CD4-positive, alpha-beta T cell (primary cell): Measurements from ENCODE around the gene SLC2A10. TPM values are rescaled to one million over a fixed set of nuclear protein-coding genes. Genes with fewer than 3 reads are reported as not detected.

ENCODE experiments used
- ATAC-seq: fragments of 200-7000 bp; cut with Tn5 transposase; one replicate; pipeline ENCODE4 v1.10.0; 2022; ENCODE audit warnings: mild to moderate bottlenecking; ENCODE audit not compliant: poor library complexity
- CTCF ChIA-PET: fragments of 350-600 bp; sonication (Branson Sonifier 250); formaldehyde crosslinking; loops from one replicate; lab custom pipeline; 2021; ENCODE audit warnings: antibody characterized with exemption, inconsistent platforms; lab: Charles Lee
- POLR2A ChIA-PET: fragments of 350-600 bp; sonication (Branson Sonifier 250); formaldehyde crosslinking; loops from one replicate; lab custom pipeline; 2021; ENCODE audit warnings: antibody characterized with exemption, inconsistent platforms; lab: Charles Lee
- DNase-seq, 14 experiments: peaks; one replicate each; pipeline ENCODE4 v3.0.0-alpha.2; 2013 to 2020; ENCODE audit warnings: mixed read lengths in 2 of 14
- H3K27ac ChIP-seq, 2 donors: one replicate each; pipeline versions ENCODE4 v1.5.1 to v1.7.0; 2013; ENCODE audit warnings: low read length in 2 of 2, low read depth in 1 of 2, mild to moderate bottlenecking in 1 of 2
- H3K27me3 ChIP-seq, 2 experiments: 1 replicate in 1 of 2; 2 replicates in 1 of 2; pipeline versions ENCODE4 v1.6.1 to v1.7.0; 2013; ENCODE audit warnings: low read length in 2 of 2, control low read depth in 1 of 2, mild to moderate bottlenecking in 1 of 2, moderate library complexity in 1 of 2; ENCODE audit not compliant: insufficient read depth in 2 of 2, control insufficient read depth in 1 of 2
- H3K36me3 ChIP-seq: one replicate; pipeline ENCODE4 v1.6.1; 2013; ENCODE audit warnings: low read length, control low read depth; ENCODE audit not compliant: insufficient read depth
- H3K4me1 ChIP-seq: one replicate; pipeline ENCODE4 v1.6.1; 2013; ENCODE audit warnings: low read length, control low read depth; ENCODE audit not compliant: insufficient read depth
- H3K4me3 ChIP-seq: one replicate; pipeline ENCODE4 v1.5.1; 2013; ENCODE audit warnings: mild to moderate bottlenecking, low read length, moderate library complexity
- H3K9me3 ChIP-seq, 2 experiments: 1 replicate in 1 of 2; 2 replicates in 1 of 2; pipeline versions ENCODE4 v1.6.1 to v1.7.0; 2013; ENCODE audit warnings: low read length in 2 of 2, mild to moderate bottlenecking in 2 of 2, control low read depth in 1 of 2, moderate library complexity in 1 of 2; ENCODE audit not compliant: control insufficient read depth in 1 of 2, insufficient read depth in 1 of 2
- H3K27ac Mint-ChIP-seq: one replicate; pipeline ENCODE4 v1.8.0; 2020; ENCODE audit warnings: mixed read lengths
- H3K27me3 Mint-ChIP-seq: one replicate; pipeline ENCODE4 v1.8.0; 2021; ENCODE audit warnings: mixed read lengths
- H3K36me3 Mint-ChIP-seq: one replicate; pipeline ENCODE4 v1.8.0; 2021; ENCODE audit warnings: low read depth, mixed read lengths
- H3K4me1 Mint-ChIP-seq: one replicate; pipeline ENCODE4 v1.8.0; 2021; ENCODE audit warnings: low read depth, mixed read lengths
- H3K4me3 Mint-ChIP-seq: one replicate; pipeline ENCODE4 v1.8.0; 2020; ENCODE audit warnings: mild to moderate bottlenecking, mixed read lengths
- H3K9me3 Mint-ChIP-seq: one replicate; pipeline ENCODE4 v1.8.0; 2020; ENCODE audit warnings: mixed read lengths
- intact Hi-C, 2 experiments: fragments of 100-400 bp; cut with DNase I in 1 of 2; cut with micrococcal nuclease in 1 of 2; formaldehyde crosslinking; loops; one replicate each; pipeline versions ENCODE4 v1.15.1 to v1.9.0; 2023 to 2025; cut with DNase I, micrococcal nuclease
- total RNA-seq, 174 experiments: library from RNA in 2 of 174; stranded (reverse) in 2 of 174; gene quantifications; one replicate each; pipeline ENCODE4 v1.2.3 and lab custom pipeline; 2021 to 2026
- TF ChIP-seq, protein P1 (sequence below): fragments of 200-600 bp; IDR thresholded peaks from one replicate; pipeline ENCODE4 v1.8.0; 2022; ENCODE audit warnings: antibody characterized with exemption, mild to moderate bottlenecking

The SLC2A10 gene
- total RNA-seq, 2 experiments from 2014 or later = not detected

DNA sequence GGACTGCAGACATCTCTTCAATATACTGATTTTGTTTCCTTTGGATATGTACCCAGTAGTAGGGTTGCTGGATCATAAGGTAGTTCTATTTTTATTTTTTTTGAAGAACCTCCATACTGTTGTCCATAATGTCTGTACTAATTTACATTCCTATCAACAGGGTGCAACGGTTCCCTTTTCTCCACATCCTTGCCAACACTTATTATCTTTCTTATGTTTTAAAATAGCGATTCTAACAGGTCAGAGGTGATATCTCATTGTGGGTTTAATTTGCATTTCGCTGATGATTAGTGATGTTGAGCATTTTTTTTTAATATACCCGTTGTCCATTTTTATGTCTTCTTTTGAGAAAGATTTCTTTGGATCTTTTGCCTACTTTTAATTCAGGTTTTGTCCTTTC, 18.3 kb upstream of the SLC2A10 start:
- H3K4me1 Mint-ChIP-seq = peaks cover 43% of the 10 kb centered on the region
- H3K27ac Mint-ChIP-seq = peak overlapping the region; percentile 33
- peaks cover 19% of the 10 kb centered on the region for H3K36me3 Mint-ChIP-seq
- POLR2A ChIA-PET = no interaction called here
- no peaks in the 10 kb centered on the region for H3K9me3 Mint-ChIP-seq
- TF ChIP-seq, protein P1, sequence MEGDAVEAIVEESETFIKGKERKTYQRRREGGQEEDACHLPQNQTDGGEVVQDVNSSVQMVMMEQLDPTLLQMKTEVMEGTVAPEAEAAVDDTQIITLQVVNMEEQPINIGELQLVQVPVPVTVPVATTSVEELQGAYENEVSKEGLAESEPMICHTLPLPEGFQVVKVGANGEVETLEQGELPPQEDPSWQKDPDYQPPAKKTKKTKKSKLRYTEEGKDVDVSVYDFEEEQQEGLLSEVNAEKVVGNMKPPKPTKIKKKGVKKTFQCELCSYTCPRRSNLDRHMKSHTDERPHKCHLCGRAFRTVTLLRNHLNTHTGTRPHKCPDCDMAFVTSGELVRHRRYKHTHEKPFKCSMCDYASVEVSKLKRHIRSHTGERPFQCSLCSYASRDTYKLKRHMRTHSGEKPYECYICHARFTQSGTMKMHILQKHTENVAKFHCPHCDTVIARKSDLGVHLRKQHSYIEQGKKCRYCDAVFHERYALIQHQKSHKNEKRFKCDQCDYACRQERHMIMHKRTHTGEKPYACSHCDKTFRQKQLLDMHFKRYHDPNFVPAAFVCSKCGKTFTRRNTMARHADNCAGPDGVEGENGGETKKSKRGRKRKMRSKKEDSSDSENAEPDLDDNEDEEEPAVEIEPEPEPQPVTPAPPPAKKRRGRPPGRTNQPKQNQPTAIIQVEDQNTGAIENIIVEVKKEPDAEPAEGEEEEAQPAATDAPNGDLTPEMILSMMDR = no peak
- H3K27me3 Mint-ChIP-seq = no peaks in the 10 kb centered on the region
- Histone ChIP-seq H3K4me3 (no peak overlapping the region), H3K4me1 (peaks cover 25% of the 10 kb centered on the region), H3K36me3 (peaks cover 7% of the 10 kb centered on the region), H3K9me3 (no peaks in the 10 kb centered on the region), H3K27me3 (no peaks in the 10 kb centered on the region), H3K27ac (no peak overlapping the region)
- intact Hi-C loops = no loop called here
- ATAC-seq (no peak), DNase-seq (no peak)
- H3K4me3 Mint-ChIP-seq = peak overlapping the region; percentile 22
- CTCF ChIA-PET = no interaction called here

DNA sequence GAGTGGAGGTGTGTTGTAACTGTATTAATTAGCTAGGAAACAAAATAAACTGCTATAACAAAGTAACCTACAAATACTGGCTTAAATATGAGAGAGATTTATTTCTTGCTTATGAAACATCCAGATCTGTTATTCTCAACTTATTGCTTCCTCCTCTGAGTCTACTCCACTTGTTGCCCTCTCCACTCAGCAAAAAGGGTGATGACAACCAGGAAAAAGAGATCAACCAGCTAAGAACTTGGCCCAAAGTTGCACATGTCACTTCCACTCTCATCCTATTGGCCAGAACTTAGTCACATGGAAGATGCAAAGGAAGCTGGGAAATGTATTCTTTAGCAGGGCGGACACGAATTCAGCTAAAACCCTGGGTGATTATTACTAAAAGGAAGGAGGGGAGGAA, 15.0 kb upstream of the SLC2A10 start:
- no peaks in the 10 kb centered on the region for H3K9me3 Mint-ChIP-seq
- H3K4me1 Mint-ChIP-seq = peaks cover 15% of the 10 kb centered on the region
- no peak overlapping the region for H3K4me3 Mint-ChIP-seq
- DNase-seq (peak in 3 of 14 experiments; percentile 42 to 54 (median 44)), ATAC-seq (no peak)
- ChIA-PET POLR2A (no interaction called here), CTCF (interaction anchor here (1.2 kb wide), 1 partner anchor 8 kb away, joined by 3 read pairs; no protein-coding TSS in a partner anchor)
- peaks cover 9% of the 10 kb centered on the region for H3K27me3 Mint-ChIP-seq
- no peaks in the 10 kb centered on the region for H3K36me3 ChIP-seq
- intact Hi-C loops = no loop called here
- no peak overlapping the region for H3K27ac ChIP-seq
- H3K27ac Mint-ChIP-seq = no peak overlapping the region
- no peaks in the 10 kb centered on the region for H3K27me3 ChIP-seq
- H3K4me1 ChIP-seq = peaks cover 3% of the 10 kb centered on the region
- no peak overlapping the region for H3K4me3 ChIP-seq
- H3K9me3 ChIP-seq = no peaks in the 10 kb centered on the region
- H3K36me3 Mint-ChIP-seq = peaks cover 3% of the 10 kb centered on the region
- TF ChIP-seq, protein P1 = no peak

DNA sequence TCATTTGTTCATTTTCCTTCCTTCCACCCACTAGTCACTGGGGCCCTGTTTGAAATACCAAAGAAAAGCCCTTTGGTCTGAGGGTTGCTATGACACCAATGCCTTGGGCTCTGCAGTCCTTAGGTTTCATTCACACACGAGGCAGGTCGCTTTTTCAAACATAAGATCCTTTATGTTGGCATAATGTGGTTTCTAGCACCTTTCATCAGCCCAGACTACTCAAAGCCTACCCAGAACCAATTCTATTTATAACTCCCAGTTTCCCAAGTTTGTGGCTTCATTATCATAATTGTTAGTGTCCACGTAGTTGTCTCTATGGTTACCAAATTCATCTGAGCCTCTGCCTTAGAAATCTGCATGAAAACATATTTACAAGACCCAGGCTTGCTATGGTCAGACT, 13.6 kb upstream of the SLC2A10 start:
- H3K4me1 ChIP-seq = no peaks in the 10 kb centered on the region
- no peak overlapping the region for H3K27ac Mint-ChIP-seq
- ChIA-PET POLR2A (no interaction called here), CTCF (no interaction called here)
- H3K27me3 Mint-ChIP-seq = peaks cover 23% of the 10 kb centered on the region
- no peaks in the 10 kb centered on the region for H3K36me3 Mint-ChIP-seq
- H3K27me3 ChIP-seq = peaks cover 0 to 8% of the 10 kb centered on the region in 2 experiments
- DNase-seq (no peak), ATAC-seq (no peak)
- H3K36me3 ChIP-seq = no peaks in the 10 kb centered on the region
- peaks cover 6% of the 10 kb centered on the region for H3K4me1 Mint-ChIP-seq
- H3K9me3 ChIP-seq = no peaks in the 10 kb centered on the region
- no peak overlapping the region for H3K4me3 Mint-ChIP-seq
- TF ChIP-seq, protein P1 = no peak
- H3K4me3 ChIP-seq = no peak overlapping the region
- H3K9me3 Mint-ChIP-seq = no peaks in the 10 kb centered on the region
- intact Hi-C loops = no loop called here
- H3K27ac ChIP-seq = no peak overlapping the region
